ENCODE results near the gene YDJC.
"Not testable (repeated sequence)": the region's sequence is repeated elsewhere in the genome, so short reads cannot be mapped to it uniquely, and the experiment has no call there.

YDJC gene, protein sequence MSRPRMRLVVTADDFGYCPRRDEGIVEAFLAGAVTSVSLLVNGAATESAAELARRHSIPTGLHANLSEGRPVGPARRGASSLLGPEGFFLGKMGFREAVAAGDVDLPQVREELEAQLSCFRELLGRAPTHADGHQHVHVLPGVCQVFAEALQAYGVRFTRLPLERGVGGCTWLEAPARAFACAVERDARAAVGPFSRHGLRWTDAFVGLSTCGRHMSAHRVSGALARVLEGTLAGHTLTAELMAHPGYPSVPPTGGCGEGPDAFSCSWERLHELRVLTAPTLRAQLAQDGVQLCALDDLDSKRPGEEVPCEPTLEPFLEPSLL

GRCh38 chr22:21629255-21630149, at the start of gene YDJC:
Gene YDJC, minus strand, starts transcription at chr22:21630022. Its CDS starts 8 bp downstream, at chr22:21630014.
- peak; percentile 92 for DNase-seq

- no peak for DNase-seq
These were observed 49.6 kb upstream of the YDJC start for GRCh38 chr22:21679383-21679782.

GRCh38 chr22:21678842-21679241, 49.0 kb upstream of the YDJC start:
- DNase-seq: not testable (repeated sequence)

- peak; percentile 18 for DNase-seq
These were observed 48.0 kb upstream of the YDJC start for GRCh38 chr22:21677606-21678443.

DNA sequence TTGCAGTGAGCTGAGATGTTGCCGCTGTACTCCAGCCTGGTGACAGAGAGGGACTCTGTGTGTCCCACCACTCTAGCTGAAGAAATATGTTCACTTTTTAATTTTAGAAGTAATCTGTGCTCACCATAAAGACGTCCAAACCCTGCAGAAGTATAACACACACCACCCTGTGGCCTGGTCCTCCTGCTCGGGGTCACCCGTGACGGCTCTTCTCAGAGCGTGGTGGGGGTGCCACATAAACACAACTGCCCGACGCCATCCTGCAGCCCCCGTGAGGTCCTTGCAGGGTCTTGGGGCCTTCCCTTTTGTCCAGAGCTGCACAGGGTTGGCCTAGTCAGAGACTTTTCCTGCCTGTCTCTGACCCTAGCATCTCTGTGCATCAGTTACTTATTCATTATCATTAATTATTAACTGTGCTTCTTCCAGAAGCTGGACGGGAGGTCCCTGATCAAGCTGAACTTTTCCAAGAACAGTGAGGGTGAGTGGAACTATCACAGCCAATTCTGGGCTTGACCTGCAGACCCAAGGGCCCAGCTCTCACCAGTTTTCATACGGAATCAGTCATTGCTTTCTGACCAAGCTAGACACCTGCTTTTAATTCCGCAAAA, 44.9 kb upstream of the YDJC start:
- DNase-seq: no peak

- DNase-seq: no peak
These were observed 43.9 kb upstream of the YDJC start for GRCh38 chr22:21673534-21674321.

GRCh38 chr22:21672107-21672629, 42.3 kb upstream of the YDJC start:
- no peak for DNase-seq

DNA sequence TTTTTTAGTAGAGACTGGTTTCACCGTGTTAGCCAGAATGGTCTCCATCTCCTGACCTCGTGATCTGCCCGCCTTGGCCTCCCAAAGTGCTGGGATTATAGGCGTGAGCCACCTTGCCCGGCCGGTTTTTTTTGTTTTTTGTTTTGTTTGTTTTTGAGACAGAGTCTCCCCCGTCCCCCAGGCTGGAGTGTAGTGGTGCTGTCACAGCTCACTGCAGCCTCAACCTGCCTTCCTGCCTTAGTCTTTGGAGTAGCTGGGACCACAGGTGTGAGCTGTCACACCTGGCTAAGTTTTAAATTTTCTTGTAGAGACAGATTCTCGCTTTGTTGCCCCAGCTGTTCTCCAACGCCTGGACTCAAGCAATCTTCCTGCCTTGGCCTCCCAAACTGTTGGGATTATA, 39.2 kb upstream of the YDJC start:
- DNase-seq: no peak

- DNase-seq: no peak
These were observed 37.0 kb upstream of the YDJC start for GRCh38 chr22:21666786-21667185.

GRCh38 chr22:21665047-21665851, 35.4 kb upstream of the YDJC start:
- no peak for DNase-seq

DNA sequence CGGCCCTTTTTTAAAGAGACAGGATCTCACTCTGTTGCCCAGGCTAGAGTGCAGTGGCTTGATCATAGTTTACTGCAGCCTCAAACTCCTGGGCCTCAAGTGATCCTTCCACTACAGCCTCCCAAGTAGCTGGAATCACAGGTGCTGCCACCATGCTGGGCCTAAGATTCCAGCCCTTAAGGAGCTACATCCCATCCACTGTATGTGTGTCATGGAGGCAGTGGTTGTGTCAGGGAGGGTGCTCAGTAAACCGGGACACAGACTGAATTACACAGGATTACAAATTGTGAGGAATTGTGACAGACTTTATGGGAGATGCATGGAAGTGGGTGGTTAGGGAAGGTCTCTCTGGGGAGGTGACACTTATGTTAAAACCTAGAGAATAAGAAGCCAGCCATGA, 33.9 kb upstream of the YDJC start:
- no peak for DNase-seq

DNA sequence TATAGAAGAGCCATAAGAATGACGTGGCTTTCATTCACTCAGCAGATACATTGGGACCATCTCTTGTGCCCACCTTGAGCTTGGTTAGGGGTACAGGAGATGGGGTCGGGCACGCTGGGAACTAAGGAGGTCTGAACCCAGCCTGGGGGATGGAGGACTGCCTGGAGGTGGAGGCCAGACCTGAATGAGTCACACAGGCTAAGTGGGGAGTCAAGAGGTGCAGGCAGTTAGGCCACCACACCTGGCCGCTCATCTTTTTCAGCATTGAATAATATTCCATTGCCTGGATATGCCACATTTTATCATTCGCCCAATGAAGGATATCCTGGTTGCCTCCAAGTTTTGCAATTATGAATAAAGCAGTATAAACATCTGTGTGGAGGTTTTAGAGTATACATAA, 32.2 kb upstream of the YDJC start:
- no peak for DNase-seq

DNA sequence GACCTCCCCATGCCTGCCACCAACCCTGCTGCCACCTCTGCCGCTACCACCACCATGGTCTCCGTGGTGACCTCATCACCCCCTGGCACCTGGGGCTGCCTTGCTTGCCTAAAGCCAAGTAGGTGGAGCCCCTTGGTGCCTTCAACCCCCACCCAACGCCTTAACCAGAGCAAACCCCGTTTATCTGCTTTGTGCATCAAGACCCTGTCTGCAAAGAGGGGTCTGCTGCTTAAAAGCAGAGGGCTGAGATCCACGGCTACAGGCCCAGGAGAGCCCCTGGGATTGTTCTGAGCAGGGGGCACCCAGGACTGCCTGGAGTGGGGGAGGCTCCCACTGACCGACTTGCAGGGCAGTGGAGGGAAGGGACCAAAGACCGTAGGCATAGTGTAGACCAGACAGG, 31.1 kb upstream of the YDJC start:
- no peak for DNase-seq

DNA sequence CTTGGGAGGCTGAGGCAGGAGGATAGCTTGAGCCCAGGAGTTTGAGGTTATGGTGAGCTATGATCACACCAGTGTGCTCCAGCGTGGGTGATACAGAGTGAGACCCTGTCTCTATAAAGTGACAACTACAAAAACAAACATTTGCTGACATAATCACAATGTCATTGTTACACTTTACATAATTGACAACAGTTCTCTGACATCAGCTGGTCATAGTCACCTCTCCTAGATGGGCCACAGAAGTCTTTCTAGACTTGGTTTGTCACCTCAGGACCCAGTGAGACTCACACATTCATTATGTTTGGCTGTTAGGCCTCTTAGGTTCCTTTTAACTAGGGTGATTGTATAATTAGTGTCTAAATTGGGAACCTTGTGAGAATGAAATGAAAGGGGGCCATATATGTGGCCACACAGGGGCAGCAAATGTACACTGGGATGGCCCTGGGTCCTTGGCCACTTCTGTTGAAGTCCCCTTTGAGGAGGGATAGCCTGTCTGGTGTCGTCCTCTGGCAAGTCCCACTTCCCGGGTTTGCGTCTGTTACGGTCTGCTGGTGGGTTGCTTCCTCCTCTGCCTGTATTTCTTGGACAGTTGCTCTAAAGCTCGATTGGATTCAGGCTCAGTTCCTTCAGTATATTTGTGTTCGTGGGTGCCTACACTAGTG, 30.2 kb upstream of the YDJC start:
- DNase-seq: no peak

DNA sequence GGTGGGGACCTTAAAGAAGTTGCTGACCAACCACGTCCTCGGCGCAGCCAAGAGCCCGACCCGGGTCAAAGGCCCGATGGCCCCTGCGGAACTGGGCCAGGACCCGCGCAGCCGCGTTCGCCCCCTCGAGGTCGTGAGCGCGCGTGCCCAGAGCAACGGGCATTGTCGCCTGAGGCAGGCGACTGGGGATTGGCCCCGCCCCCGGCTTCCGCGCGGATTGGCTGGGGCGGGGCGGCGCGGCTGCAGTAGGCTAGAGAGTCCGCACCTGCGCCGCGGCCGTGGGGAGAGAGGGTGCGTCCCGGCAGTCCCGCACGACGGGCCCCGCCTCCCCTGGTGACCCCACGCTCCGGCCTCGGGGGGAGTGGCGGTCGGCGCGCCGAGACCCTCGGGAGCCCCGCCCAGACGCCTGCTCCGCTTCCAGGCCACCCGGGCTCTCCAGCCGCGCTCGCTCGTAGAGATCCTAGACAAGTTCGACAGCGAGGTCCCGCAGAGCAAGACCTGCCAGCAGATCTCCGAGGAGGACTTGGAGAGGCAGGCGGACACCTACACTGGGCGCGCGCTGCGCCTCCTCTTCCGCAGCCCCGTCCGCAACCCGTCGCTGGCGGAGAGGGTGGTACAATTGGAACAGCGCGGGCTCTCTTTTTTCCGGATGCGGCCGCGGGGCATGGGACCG, 27.7 kb upstream of the YDJC start:
- DNase-seq: peak; percentile 90

GRCh38 chr22:21657020-21657359, 27.2 kb upstream of the YDJC start:
- DNase-seq: peak; percentile 42

DNA sequence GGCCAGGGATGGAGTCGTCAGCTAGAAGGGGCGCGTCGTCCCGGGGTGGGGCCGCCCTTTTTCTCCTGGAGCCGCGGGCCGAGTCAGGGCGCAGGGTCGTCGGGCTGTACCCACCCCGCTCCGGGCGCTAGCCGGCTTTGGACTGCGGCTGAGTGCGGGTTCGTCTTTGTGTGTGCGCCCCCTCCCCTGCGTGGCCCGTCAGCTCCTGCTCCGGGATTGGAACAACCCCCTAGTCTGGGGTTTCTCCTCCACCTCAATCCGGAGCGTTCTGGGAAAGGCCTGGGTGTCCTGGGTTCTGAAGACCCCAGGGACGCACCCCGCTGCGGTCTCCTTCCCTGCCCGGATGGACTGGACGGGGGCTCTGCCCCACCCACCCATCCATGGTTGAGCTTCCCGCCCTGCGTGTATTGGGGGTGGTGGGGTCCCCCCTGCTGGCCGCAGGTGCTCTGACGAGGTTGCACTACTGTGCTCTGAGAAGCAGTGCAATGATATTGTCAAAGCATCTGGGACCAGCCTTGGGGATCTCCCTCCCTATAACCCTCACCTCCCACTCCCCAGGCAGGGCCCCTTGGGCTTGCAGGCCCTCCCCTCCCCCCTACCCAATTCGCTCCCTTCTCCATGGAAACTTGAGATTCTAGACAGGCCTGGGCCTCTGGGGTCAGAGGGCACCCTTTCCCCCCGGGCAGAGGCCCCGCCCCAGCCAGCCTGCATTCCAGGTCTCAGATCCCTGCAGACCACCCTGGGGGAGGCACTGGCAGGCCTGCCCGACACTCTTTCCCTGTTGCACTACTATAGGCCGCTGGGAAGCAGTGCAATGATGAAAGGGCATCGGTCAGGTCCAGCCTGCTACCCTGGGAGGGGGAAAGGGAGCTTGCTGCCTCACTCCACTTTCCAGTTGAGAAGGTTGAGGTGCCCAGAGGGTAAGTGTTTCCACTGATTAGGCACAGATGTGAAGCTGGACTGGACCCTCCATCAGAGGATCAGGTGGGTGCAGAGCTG, 23.0 kb upstream of the YDJC start:
- DNase-seq: peak; percentile 10

GRCh38 chr22:21652010-21652546, 22.3 kb upstream of the YDJC start:
- peak; percentile 91 for DNase-seq
